AG09309 (cell line): ENCODE measurements around the gene SH3PXD2A.

Experiments
- DNase-seq: peaks from one replicate; pipeline ENCODE4 v3.0.0-alpha.2; 2010; ENCODE audit warnings: low read depth
- H3K4me3 ChIP-seq: 2 replicates; pipeline ENCODE4 v1.5.1; 2011; ENCODE audit warnings: mild to moderate bottlenecking, low read depth, low read length, moderate library complexity; ENCODE audit not compliant: control insufficient read depth
- CTCF ChIP-seq: IDR thresholded peaks from 2 replicates; pipeline ENCODE4 v1.5.1; 2011; ENCODE audit warnings: mild to moderate bottlenecking, low read depth, low read length, inconsistent platforms; ENCODE audit not compliant: insufficient read depth, control insufficient read depth; ENCODE audit errors: missing control alignments

SH3PXD2A gene

GRCh38 chr10:103573205-103573487, 282.2 kb downstream of the SH3PXD2A start:
- no peak overlapping the region for H3K4me3 ChIP-seq
- TF ChIP-seq CTCF, result no peak
- DNase-seq, result no peak

GRCh38 chr10:103572347-103573204, 282.8 kb downstream of the SH3PXD2A start:
- H3K4me3 ChIP-seq, result no peak overlapping the region
- no peak for TF ChIP-seq CTCF
- DNase-seq, result no peak

- H3K4me3 ChIP-seq, result no peak overlapping the region
- TF ChIP-seq CTCF, result no peak
- DNase-seq, result no peak
Observed at GRCh38 chr10:103571656-103571975, 283.8 kb downstream of the SH3PXD2A start.

GRCh38 chr10:103570844-103571655, 284.3 kb downstream of the SH3PXD2A start:
- TF ChIP-seq CTCF, result no peak
- DNase-seq, result no peak
- H3K4me3 ChIP-seq, result no peak overlapping the region

GRCh38 chr10:103569896-103570295, 285.5 kb downstream of the SH3PXD2A start:
- DNase-seq, result no peak
- no peak overlapping the region for H3K4me3 ChIP-seq
- no peak for TF ChIP-seq CTCF

- TF ChIP-seq CTCF, result no peak
- no peak overlapping the region for H3K4me3 ChIP-seq
- no peak for DNase-seq
Observed at GRCh38 chr10:103568505-103568904, 286.9 kb downstream of the SH3PXD2A start.
